Mammary epithelial cell (primary cell): ENCODE measurements around the gene SRGAP1.

Experiments
- EZH2 ChIP-seq: IDR thresholded peaks from 2 replicates; pipeline ENCODE4 v1.6.1; 2012; ENCODE audit warnings: low read length, inconsistent platforms, borderline replicate concordance
- TF ChIP-seq, protein P1 (sequence below), 2 donors: IDR thresholded peaks in 1 of 2; conservative IDR thresholded peaks in 1 of 2; 2 replicates each; pipeline ENCODE4 v1.5.1; 2011 to 2012; ENCODE audit warnings: inconsistent platforms in 2 of 2, low read length in 2 of 2, mild to moderate bottlenecking in 2 of 2, control low read depth in 1 of 2, low read depth in 1 of 2; ENCODE audit not compliant: insufficient read depth in 1 of 2; ENCODE audit errors: extremely low read depth in 1 of 2

DNA sequence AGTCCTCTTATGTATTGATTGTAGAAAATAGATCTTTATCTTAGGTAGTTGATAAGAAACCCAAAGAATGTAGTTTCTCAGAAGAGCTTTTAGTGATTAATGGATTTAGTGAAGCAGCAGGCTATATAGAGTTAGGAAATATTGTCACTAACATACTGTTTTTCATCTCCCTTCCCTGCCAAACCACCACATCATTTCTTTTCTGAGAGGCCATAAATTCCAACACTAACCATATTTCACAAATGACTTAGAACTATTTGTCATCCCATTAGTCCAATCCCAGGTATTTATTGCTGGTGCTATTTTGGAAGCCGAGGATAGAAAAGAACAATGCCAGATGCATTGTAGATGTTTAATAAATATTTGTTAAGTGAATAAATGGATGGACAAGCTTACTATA lies 191.9 kb downstream of the SRGAP1 start:
- no peak for TF ChIP-seq EZH2
- TF ChIP-seq, protein P1, sequence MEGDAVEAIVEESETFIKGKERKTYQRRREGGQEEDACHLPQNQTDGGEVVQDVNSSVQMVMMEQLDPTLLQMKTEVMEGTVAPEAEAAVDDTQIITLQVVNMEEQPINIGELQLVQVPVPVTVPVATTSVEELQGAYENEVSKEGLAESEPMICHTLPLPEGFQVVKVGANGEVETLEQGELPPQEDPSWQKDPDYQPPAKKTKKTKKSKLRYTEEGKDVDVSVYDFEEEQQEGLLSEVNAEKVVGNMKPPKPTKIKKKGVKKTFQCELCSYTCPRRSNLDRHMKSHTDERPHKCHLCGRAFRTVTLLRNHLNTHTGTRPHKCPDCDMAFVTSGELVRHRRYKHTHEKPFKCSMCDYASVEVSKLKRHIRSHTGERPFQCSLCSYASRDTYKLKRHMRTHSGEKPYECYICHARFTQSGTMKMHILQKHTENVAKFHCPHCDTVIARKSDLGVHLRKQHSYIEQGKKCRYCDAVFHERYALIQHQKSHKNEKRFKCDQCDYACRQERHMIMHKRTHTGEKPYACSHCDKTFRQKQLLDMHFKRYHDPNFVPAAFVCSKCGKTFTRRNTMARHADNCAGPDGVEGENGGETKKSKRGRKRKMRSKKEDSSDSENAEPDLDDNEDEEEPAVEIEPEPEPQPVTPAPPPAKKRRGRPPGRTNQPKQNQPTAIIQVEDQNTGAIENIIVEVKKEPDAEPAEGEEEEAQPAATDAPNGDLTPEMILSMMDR (conservative IDR thresholded peaks at IDR 0.05 in 1 of 2, IDR thresholded peaks at IDR 0.05 in 1 of 2; ENCODE audit: extremely low read depth in 1 of 2, insufficient read depth in 1 of 2, low read depth in 1 of 2, low read length in 2 of 2), result no peak
